PC-9 (cell line): ENCODE results near the gene SDK1. TPM values are rescaled to one million over a fixed set of nuclear protein-coding genes. Genes with fewer than 3 reads are reported as not detected.

Experiments used
- BruUV-seq: library from RNA; stranded (reverse); fragments of 400-500 nt; replicated peaks from 2 replicates; lab custom pipeline; 2021; lab: Mats Ljungman, UMichigan
- CTCF ChIA-PET: fragments of 300-600 bp; sonication (Branson Sonifier 250); formaldehyde crosslinking; loops from one replicate; lab custom pipeline; 2022; ENCODE audit warnings: antibody characterized with exemption; lab: Charles Lee
- POLR2A ChIA-PET: fragments of 300-600 bp; sonication (Branson Sonifier 250); formaldehyde crosslinking; loops from one replicate; lab custom pipeline; 2022; ENCODE audit warnings: antibody characterized with exemption; ENCODE audit not compliant: unreplicated experiment; lab: Charles Lee
- DNase-seq, 2 experiments: peaks; one replicate each; pipeline versions ENCODE4 v3.0.0 to v3.0.0-alpha.2; 2015 to 2022; ENCODE audit warnings: mixed read lengths in 1 of 2
- H2AFZ ChIP-seq: fragments of 200-600 bp; sonication (generic); 2 replicates; pipeline ENCODE4 v1.8.1; 2017; ENCODE audit warnings: antibody characterized with exemption
- H3F3A ChIP-seq: fragments of 200-600 bp; sonication (generic); 2 replicates; pipeline ENCODE4 v1.8.1; 2017; ENCODE audit warnings: antibody characterized with exemption, mild to moderate bottlenecking, low read depth; ENCODE audit not compliant: insufficient read depth
- H3K27ac ChIP-seq: fragments of 200-600 bp; sonication (generic); 2 replicates; pipeline ENCODE4 v1.6.1; 2016; ENCODE audit warnings: mixed run types
- H3K27me3 ChIP-seq: fragments of 200-600 bp; sonication (generic); 2 replicates; pipeline ENCODE4 v1.6.1; 2016; ENCODE audit warnings: low read depth, mixed run types; ENCODE audit not compliant: insufficient read depth
- H3K36me3 ChIP-seq: fragments of 200-600 bp; sonication (generic); 2 replicates; pipeline ENCODE4 v1.6.1; 2016; ENCODE audit warnings: low read depth, mixed run types
- H3K4me1 ChIP-seq: fragments of 200-600 bp; sonication (generic); replicated peaks from 2 replicates; pipeline ENCODE4 v1.6.1; 2016; ENCODE audit warnings: mixed run types; ENCODE audit not compliant: insufficient read depth
- H3K4me2 ChIP-seq: fragments of 200-600 bp; sonication (generic); 2 replicates; pipeline ENCODE4 v1.6.1; 2017; ENCODE audit warnings: mixed run types
- H3K4me3 ChIP-seq: fragments of 200-600 bp; sonication (generic); 2 replicates; pipeline ENCODE4 v1.6.1; 2016; ENCODE audit warnings: mixed run types
- H3K79me2 ChIP-seq: fragments of 200-600 bp; sonication (generic); 2 replicates; pipeline ENCODE4 v1.6.1; 2017; ENCODE audit warnings: low read depth, mixed run types
- H3K9me2 ChIP-seq: fragments of 200-600 bp; sonication (generic); 2 replicates; pipeline ENCODE4 v1.8.1; 2017; ENCODE audit warnings: mild to moderate bottlenecking; ENCODE audit not compliant: insufficient read depth
- H3K9me3 ChIP-seq: fragments of 200-600 bp; sonication (generic); 2 replicates; pipeline ENCODE4 v1.8.1; 2016; ENCODE audit warnings: low read depth; ENCODE audit not compliant: insufficient read depth
- H4K20me1 ChIP-seq: fragments of 200-600 bp; sonication (generic); 2 replicates; pipeline ENCODE4 v1.8.1; 2017; ENCODE audit not compliant: insufficient read depth
- EZH2 ChIP-seq: fragments of 200-600 bp; sonication (generic); IDR thresholded peaks from 2 replicates; pipeline ENCODE4 v1.8.0; 2017; ENCODE audit warnings: antibody characterized with exemption, low read depth
- intact Hi-C: fragments of 100-400 bp; cut with micrococcal nuclease; formaldehyde crosslinking; loops from one replicate; pipeline ENCODE4 v1.10.0; 2022; ENCODE audit not compliant: unreplicated experiment
- total RNA-seq: library from RNA; stranded (reverse); gene quantifications from 2 replicates; pipeline ENCODE4 v1.2.3, GENCODE V29; 2021
- TF ChIP-seq, protein P1 (sequence below): fragments of 200-600 bp; sonication (generic); conservative IDR thresholded peaks from 2 replicates; pipeline ENCODE4 v1.6.1; 2017; ENCODE audit warnings: mixed run types, antibody characterized with exemption, mild to moderate bottlenecking, moderate library complexity

The SDK1 gene
- total RNA-seq, 1 experiment from 2014 or later, result not detected

DNA sequence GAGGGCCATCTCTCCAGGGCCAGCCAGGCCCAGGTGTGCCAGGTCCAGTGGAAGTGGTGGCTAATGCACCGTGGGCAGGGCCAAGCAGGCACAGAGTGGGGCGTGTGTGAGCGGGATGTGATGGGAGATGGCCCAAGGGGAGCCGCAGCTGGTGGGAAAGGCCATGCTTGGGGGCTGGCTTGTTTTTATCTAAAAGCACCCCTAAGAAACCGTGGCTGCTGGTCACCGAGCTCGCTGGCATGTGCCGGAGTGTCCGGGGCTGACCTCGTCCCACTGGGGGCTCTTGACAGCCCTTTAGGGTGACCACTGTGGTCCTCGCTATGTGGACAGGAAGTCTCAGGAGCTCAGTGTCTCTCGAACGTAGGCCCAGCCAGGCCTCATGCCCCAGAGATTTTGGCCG is 798.6 kb downstream of the SDK1 start:
- H4K20me1 ChIP-seq, result no peaks in the 10 kb centered on the region
- intact Hi-C loops, result no loop called here
- no TSS peak for BruUV-seq
- DNase-seq, result no peak
- peaks cover 88% of the 10 kb centered on the region for H3K27me3 ChIP-seq
- TF ChIP-seq, protein P1, sequence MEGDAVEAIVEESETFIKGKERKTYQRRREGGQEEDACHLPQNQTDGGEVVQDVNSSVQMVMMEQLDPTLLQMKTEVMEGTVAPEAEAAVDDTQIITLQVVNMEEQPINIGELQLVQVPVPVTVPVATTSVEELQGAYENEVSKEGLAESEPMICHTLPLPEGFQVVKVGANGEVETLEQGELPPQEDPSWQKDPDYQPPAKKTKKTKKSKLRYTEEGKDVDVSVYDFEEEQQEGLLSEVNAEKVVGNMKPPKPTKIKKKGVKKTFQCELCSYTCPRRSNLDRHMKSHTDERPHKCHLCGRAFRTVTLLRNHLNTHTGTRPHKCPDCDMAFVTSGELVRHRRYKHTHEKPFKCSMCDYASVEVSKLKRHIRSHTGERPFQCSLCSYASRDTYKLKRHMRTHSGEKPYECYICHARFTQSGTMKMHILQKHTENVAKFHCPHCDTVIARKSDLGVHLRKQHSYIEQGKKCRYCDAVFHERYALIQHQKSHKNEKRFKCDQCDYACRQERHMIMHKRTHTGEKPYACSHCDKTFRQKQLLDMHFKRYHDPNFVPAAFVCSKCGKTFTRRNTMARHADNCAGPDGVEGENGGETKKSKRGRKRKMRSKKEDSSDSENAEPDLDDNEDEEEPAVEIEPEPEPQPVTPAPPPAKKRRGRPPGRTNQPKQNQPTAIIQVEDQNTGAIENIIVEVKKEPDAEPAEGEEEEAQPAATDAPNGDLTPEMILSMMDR, result no peak
- ChIA-PET CTCF (no interaction called here), POLR2A (no interaction called here)
- H3K79me2 ChIP-seq, result no peaks in the 10 kb centered on the region
- no peaks in the 10 kb centered on the region for H3K4me1 ChIP-seq
- no peaks in the 10 kb centered on the region for H3K36me3 ChIP-seq
- H3F3A ChIP-seq, result no peaks in the 10 kb centered on the region
- no peaks in the 10 kb centered on the region for H3K9me2 ChIP-seq
- H3K4me3 ChIP-seq, result no peak overlapping the region
- H2AFZ ChIP-seq, result no peak overlapping the region
- no peak overlapping the region for H3K27ac ChIP-seq
- H3K9me3 ChIP-seq, result no peaks in the 10 kb centered on the region
- H3K4me2 ChIP-seq, result no peak overlapping the region

DNA sequence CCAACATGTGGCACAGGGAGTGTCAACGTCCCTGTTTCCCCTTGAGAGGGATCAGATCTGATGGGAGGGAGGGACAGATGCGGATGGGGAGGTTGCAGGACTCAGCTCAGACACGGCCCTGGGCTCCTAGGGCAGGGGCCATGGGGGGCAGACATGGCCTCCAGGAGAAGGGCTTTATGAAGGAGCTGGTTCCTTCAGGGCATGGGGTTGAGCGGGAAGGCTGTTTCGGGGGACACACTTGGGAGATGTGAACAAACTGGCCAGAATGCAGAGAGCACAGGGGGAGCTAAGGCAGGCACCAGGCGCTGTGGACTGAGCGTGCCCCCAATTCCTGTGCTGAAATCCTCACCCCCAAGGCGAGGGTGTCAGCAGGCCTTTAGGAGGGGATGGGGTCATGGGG is 799.1 kb downstream of the SDK1 start:
- Histone ChIP-seq H3K79me2 (no peaks in the 10 kb centered on the region), H4K20me1 (no peaks in the 10 kb centered on the region), H3K36me3 (no peaks in the 10 kb centered on the region), H3K4me1 (no peaks in the 10 kb centered on the region), H3K27ac (no peak overlapping the region), H2AFZ (no peak overlapping the region), H3K9me2 (no peaks in the 10 kb centered on the region), H3K4me2 (no peak overlapping the region), H3K9me3 (no peaks in the 10 kb centered on the region), H3K4me3 (no peak overlapping the region), H3F3A (no peaks in the 10 kb centered on the region), H3K27me3 (peaks cover 90% of the 10 kb centered on the region)
- TF ChIP-seq, protein P1, result no peak
- no peak for TF ChIP-seq EZH2
- intact Hi-C loops, result no loop called here
- CTCF ChIA-PET, result no interaction called here
- POLR2A ChIA-PET, result no interaction called here
- DNase-seq, result no peak
- BruUV-seq, result no TSS peak

DNA sequence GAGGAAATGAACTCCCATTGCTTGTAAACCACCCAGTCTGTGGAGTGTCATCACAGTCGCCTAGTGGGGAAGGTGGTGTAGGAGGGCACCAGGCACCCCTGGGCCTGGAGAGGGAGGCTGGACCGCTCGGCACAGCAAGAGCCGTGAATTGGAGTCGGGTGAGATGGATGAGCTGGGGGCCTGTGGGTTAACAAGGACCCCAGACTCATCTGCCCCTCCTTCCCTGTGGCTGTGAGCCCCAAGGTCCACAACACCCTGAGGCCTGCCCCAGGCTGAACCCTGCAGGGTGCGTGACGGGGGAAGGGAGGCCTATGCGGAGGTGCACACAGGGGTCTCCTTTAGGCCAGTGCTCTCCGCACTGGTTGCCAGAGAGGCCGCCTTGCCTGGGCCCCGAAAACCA is 799.6 kb downstream of the SDK1 start:
- H3K4me3 ChIP-seq, result no peak overlapping the region
- H3K79me2 ChIP-seq, result no peaks in the 10 kb centered on the region
- ChIA-PET POLR2A (no interaction called here), CTCF (no interaction called here)
- no peaks in the 10 kb centered on the region for H3K36me3 ChIP-seq
- no TSS peak for BruUV-seq
- H3K27me3 ChIP-seq, result peaks cover 92% of the 10 kb centered on the region
- H3K9me2 ChIP-seq, result no peaks in the 10 kb centered on the region
- TF ChIP-seq, protein P1, result no peak
- no peak for TF ChIP-seq EZH2
- H3K27ac ChIP-seq, result no peak overlapping the region
- intact Hi-C loops, result no loop called here
- H4K20me1 ChIP-seq, result no peaks in the 10 kb centered on the region
- H3F3A ChIP-seq, result no peaks in the 10 kb centered on the region
- no peak for DNase-seq
- no peak overlapping the region for H2AFZ ChIP-seq
- H3K4me1 ChIP-seq, result no peaks in the 10 kb centered on the region
- no peak overlapping the region for H3K4me2 ChIP-seq
- H3K9me3 ChIP-seq, result no peaks in the 10 kb centered on the region
